Measurements from ENCODE around the gene FCAR.

DNA sequence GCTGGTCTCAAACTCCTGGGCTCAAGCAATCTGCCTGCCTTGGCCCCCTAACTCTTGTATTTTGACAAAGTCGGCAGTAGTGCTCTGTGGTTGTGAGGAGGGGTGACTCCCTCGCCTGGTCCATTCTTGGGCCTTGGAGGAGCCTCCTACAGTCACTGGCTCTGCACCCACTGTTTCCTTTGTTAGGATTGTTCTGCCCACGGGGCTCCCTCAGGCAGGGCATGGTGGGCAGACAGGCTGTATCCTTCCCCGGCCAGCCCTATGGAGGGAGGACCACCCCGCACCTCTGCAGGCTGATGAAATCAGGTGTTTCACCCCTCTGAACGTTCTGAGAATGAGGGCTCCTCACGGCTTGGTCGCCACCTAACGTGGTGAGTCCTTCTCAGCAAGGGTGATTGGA lies 9.2 kb downstream of the FCAR start:
- TF ChIP-seq, protein P1, sequence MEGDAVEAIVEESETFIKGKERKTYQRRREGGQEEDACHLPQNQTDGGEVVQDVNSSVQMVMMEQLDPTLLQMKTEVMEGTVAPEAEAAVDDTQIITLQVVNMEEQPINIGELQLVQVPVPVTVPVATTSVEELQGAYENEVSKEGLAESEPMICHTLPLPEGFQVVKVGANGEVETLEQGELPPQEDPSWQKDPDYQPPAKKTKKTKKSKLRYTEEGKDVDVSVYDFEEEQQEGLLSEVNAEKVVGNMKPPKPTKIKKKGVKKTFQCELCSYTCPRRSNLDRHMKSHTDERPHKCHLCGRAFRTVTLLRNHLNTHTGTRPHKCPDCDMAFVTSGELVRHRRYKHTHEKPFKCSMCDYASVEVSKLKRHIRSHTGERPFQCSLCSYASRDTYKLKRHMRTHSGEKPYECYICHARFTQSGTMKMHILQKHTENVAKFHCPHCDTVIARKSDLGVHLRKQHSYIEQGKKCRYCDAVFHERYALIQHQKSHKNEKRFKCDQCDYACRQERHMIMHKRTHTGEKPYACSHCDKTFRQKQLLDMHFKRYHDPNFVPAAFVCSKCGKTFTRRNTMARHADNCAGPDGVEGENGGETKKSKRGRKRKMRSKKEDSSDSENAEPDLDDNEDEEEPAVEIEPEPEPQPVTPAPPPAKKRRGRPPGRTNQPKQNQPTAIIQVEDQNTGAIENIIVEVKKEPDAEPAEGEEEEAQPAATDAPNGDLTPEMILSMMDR (IDR thresholded peaks at IDR 0.05), result no peak
- TF ChIP-seq EZH2 (IDR thresholded peaks at IDR 0.05; ENCODE audit: borderline replicate concordance, insufficient read depth, low read depth, low read length, poor library complexity, severe bottlenecking), result no peak
